HG02763 (cell line): Measurements from ENCODE around the gene CEP97.
"Not testable (repeated sequence)": the region's sequence is repeated elsewhere in the genome, so short reads cannot be mapped to it uniquely, and the experiment has no call there.

Source experiments
- ATAC-seq: cut with Tn5 transposase; IDR thresholded peaks from one replicate; pipeline ENCODE4 v1.9.1; 2021; ENCODE audit warnings: mild to moderate bottlenecking, moderate library complexity; ENCODE audit not compliant: unreplicated experiment

CEP97 gene, protein sequence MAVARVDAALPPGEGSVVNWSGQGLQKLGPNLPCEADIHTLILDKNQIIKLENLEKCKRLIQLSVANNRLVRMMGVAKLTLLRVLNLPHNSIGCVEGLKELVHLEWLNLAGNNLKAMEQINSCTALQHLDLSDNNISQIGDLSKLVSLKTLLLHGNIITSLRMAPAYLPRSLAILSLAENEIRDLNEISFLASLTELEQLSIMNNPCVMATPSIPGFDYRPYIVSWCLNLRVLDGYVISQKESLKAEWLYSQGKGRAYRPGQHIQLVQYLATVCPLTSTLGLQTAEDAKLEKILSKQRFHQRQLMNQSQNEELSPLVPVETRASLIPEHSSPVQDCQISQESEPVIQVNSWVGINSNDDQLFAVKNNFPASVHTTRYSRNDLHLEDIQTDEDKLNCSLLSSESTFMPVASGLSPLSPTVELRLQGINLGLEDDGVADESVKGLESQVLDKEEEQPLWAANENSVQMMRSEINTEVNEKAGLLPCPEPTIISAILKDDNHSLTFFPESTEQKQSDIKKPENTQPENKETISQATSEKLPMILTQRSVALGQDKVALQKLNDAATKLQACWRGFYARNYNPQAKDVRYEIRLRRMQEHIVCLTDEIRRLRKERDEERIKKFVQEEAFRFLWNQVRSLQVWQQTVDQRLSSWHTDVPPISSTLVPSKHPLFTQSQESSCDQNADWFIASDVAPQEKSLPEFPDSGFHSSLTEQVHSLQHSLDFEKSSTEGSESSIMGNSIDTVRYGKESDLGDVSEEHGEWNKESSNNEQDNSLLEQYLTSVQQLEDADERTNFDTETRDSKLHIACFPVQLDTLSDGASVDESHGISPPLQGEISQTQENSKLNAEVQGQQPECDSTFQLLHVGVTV

DNA sequence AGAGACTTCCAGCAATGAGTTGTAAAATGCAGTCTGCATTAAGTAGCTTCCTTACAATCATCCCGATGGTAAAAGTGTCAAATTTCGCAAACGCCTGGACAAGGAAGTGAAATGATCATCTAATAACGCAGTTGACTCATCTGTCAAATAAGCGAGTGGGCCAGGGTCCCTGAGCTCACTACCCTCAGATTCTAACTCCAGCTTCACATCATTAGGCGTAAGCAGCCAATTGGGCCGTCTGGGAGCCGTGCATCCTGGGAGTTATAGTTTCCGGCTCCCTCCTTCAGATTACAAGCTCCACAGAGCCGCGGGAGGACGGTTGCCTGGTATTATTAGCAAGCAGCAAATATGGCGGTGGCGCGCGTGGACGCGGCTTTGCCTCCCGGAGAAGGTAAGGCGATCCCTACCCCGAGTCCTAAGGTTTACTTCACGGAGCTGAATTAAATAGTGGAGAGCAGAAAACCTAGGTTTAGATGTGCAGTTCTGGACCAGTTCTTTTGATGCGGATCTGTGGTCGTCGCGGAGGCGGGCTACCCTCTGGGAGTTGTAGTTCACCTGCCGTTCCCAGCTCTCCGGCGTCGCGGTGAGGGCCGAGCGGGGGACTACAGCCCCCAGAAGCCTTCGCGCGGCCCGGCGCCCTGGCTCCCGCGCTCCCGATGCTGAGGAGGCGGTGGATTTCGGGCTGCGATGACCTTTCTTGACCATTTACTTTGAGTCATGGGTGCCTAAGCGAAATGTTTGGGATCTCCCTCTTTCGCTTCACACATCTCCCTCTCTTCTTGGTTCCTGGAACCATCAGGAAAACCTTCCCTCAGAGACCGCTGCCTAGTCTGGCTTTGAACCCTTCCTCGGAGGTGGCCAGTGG, at the start of gene CEP97:
Gene CEP97, plus strand, starts transcription at position 286 of the 865 bp plus-strand sequence. Its CDS starts 63 bp downstream, at position 349.
- ATAC-seq, result peak; percentile 92

DNA sequence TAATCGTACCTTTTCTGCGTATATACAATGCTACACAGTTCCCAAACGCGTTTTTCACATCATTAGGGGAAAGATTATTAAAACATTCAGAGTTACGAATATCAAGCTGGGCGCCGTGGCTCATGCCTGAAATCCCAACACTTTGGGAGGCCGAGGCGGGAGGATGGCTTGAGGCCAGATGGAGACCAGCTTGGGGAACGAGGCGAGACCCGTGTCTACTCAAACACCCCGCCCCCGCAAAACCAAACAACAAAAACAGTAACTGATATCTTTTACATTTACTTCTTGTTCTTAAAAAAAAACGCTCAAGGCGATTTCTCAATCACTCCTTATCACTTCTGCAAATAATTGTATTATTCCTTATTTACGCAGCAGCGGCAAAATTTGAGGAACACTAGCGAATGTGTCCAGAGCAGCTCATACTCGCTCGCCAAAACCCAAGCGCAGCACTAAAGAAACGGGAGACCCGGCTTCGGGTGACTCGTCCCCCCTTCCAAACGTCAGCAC, 48.7 kb upstream of the CEP97 start:
- no peak for ATAC-seq

DNA sequence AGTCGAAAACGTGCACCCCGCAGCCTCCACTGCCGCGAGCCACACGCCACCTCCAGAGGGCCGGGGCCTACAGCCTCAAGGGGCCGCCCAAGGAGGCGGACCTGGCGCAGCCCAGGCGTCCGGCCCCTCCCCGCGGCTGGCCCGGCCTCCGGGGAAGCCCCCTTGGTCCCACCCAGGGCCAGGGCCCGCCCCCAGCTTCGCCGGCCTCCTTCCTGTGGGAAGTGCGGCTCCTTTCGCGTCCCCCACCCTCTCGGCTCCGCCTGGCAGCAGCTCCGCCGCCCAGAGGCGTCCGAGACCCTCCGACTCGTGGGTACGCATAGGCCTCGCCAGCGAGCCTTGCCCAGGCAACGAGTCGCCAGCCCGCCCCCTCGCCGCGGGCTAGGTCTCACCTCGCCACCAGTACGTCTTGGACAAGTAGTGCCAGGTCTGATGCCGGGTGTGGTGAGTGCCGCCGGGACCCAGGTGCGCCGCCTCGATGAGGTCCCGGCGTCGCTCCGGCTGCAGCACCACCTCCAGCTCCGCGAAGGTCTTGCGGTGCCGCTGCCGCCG, 48.1 kb upstream of the CEP97 start:
- ATAC-seq, result peak; percentile 87

DNA sequence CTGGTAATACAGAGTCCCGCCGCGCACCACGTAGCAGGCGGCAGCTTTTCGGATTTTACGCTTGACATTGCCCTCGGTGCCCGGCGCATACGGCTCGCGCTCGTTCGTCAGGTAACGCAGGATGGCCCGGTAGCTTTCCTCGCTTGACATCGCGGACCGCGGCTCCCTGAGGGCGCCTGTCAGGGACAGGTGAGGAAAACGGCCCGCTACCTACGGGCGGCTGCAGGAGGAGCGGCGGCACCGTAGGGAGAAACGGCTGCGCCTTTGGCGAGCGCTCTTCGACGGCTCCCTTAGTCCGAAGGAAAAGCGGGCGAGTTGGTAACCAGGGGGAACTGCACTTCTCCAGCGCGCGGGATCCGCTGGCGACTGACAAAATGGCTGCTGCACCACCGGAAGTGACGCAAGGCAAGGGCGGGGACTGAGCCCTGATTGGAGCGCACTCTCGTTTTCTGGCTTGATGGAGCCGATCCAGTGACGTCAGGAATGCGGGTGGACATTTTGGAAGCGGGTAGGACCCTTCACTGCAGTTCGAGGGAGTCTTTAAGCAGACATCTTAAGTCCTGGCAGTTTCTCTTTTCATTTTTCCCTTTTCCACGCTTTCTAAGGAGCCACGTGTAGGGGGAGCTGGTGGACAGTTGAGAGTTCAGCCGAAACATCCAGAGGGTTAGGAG, 47.5 kb upstream of the CEP97 start, which contains the start of gene ZBTB11:
Gene ZBTB11, minus strand, starts transcription at position 368 of the 671 bp plus-strand sequence. Its CDS starts 218 bp downstream, at position 150.
- ATAC-seq, result peak; percentile 70

DNA sequence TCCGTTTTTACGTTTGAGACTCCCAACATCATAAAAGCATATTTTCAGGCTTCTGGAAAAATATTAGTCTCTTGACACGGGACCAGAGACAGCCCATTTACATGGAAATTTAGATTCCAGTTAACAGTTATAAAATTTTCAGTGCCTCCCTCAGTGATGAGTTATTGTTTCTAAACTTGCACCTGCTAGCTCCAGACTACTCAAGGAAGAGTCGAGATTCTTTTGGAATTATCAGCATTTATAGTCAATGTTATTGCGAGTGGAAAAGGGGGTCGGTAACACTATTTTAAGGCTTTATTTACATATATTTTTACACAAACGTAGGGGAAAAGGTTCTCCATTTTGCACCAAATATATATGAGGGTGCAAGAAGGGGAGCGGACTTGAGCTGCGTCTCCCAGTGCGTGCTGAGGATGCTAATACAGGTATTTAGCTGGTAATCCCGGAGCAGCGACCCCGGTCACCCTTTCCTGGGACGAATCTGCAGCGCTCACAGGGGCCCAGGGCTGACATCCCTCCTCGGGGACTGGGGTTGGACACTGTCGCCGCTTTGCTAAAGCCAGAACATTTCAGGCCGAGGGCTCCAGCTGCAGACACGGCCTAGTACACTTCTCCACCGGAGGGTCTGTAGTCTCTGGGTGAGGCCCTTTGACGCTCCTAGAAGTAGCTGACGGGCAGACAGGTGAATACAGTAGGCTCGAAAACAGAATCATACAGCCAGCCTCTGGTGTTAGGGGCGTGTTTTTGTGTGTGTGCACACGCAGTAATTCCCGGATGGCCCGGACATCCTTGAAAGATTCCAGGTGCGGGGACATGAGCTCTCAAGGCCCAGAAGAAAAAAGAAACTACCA, 46.8 kb upstream of the CEP97 start:
- no peak for ATAC-seq

DNA sequence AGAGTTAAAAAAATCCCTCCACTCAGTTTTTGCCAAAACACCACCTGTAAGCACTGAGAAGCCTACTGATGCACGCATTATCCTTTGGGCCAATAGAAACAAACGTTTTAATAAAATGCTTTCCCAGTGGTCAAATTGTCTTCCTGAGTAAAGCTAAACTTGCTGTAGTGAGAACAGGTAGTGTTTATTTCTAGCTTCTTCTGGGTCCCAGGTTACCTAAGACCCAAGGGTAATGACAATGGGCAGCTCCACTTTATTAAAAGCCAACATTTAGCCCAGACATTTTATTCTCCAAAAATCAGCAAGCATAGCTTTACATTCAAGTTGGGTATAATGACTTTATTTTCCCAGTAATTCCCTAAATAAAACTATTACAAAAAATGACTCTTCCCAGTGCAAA, 45.6 kb upstream of the CEP97 start:
- not testable (repeated sequence) for ATAC-seq

DNA sequence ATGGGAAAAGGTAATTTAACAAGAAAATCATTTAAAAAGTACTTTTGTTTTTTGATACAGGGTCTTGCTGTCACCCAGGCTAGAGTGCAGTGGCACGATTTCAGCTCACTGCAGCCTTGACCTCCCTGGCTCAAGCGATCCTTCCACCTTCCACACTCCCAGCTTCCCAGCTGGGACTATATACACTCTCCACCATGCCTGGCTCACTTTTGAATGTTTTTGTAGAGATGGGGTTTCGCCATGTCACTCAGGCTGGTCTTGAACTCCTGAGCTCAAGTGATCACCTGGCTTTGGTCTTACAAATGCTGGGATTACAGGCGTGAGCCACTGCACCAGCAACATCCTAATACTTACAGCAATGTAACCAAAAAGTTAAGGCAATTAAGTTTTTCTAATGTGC, 43.9 kb upstream of the CEP97 start:
- no peak for ATAC-seq

DNA sequence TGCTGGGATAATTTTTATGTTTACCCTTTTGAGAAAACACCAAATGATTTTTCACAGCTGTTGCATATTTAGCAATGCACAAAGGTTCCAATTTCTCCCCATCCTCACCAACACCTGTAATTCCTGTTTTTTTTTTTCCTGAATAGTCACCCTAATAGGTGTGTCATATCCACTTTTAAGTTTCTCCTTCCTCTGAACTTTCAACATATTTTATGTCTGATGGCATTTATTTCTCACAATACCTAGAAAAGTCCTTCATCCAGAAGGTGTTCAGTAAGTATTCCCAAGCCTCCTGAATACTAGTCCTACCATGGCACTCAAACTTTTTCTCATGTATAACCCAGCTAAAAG, 39.4 kb upstream of the CEP97 start:
- no peak for ATAC-seq

DNA sequence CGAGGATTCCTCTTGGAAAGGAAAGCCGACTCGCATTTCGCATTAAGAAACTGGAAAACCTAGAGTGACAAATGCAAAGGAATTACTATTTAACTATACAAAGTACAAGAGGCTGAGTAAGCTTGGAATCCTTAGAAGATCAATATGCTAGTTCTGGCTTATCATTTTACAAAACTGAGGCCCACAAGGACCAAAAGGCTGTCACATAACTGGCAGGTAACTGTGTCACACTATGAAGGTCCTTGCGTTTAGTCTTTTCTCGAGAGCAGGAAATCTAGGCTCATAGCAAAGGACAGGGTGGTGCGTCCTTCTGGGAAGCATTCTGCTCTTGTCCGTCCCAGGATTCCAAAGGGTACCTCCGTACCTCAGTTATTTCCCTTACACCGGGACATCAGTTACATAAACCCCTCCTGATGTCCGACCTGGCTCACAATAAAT, 38.5 kb upstream of the CEP97 start:
- ATAC-seq, result peak; percentile 1

DNA sequence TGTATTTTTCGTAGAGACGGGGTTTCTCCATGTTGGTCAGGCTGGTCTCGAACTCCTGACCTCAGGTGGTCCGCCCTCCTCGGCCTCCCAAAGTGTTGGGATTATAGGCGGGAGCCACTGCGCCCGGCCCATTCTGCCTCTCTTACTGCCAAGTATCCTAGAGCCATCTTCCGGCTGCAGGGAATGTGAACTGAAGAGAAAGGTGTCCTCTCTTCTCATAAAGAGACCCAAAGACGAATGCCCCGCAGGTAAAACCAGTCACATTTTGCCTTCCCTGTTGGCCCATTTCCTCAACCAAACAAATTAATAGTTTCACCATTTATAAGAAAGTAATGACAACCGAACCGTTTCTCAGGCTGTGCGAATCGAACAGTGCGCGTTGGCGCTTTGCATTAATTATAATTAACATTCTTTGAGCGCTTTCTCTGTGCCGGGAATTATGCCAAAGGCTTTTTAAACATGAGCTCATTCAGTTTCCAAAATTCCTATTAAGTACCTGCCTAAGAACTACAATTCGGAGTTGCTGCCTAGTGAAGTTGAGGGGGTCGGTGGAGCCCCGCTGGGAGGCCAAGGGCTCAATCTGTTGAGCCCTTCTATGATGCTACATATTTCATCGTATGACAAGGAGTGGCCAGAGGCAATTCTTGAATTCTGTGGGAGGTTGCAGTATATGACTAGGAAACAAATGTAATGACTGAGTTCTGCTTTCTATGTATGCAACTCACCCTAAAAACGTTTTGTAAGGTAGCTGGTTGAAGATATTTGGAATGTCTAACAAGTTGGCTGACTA, 37.1 kb upstream of the CEP97 start:
- ATAC-seq, result no peak

DNA sequence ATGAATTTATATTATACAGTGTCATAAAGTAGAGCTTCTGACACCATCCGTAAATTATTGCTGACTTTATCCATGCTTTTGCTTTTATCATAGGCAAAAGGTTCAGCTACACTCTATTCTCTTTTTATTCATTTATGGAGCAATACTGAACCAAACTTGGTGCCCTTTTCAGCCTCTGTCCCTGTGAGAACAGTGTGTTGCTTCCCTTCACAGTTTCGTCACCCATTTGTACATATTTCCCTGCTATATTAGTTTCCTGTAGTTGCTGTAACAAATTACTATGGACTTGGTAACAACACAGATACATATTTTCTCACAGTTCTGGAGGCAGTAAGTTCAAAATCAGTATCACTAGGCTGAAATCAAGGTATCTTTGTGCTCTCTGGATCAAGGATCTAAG, 35.1 kb upstream of the CEP97 start:
- no peak for ATAC-seq

DNA sequence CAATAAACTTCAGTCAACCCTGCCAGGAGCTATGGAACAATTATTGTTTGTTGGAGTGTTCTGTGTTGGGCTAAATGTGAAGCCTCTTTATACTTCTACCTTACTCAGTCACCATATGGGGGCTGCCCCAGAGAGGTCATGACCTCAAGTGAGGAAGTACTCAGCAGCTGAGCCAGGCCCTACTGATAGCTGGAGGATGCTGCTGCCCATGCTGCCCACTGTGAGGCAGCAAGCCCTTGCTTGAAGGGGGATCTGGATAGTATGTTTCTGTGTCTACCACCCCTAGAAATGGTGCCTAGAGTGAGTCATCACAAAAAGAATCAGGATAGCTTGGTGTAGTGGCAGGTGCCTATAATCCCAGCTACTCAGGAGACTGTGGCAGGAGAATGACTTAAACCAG, 33.4 kb upstream of the CEP97 start:
- ATAC-seq, result no peak

DNA sequence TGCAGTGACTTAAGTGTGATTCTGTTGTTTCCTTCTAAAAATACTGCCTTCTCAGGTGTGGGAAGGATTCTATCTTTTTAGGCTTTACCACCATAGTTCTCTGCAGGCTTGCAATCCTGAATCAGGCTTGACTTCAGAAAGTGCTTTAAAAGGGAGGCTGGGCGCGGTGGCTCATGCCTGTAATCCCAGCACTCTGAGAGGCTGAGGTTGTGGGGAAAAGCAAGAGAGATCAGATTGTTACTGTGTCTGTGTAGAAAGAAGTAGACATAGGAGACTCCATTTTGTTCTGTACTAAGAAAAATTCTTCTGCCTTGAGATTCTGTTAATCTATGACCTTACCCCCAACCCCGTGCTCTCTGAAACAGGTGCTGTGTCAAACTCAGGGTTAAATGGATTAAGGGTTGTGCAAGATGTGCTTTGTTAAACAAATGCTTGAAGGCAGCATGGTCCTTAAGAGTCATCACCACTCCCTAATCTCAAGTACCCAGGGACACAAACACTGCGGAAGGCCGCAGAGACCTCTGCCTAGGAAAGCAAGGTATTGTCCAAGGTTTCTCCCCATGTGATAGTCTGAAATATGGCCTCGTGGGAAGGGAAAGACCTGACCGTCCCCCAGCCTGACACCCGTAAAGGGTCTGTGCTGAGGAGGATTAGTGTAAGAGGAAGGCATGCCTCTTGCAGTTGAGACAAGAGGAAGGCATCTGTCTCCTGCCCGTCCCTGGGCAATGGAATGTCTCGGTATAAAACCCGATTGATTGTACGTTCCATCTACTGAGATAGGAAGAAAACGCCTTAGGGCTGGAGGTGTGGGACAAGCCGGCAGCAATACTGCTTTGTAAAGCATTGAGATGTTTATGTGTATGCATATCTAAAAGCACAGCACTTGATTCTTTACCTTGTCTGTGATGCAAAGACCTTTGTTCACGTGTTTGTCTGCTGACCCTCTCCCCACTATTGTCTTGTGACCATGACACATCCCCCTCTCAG, 32.4 kb upstream of the CEP97 start:
- not testable (repeated sequence) for ATAC-seq

DNA sequence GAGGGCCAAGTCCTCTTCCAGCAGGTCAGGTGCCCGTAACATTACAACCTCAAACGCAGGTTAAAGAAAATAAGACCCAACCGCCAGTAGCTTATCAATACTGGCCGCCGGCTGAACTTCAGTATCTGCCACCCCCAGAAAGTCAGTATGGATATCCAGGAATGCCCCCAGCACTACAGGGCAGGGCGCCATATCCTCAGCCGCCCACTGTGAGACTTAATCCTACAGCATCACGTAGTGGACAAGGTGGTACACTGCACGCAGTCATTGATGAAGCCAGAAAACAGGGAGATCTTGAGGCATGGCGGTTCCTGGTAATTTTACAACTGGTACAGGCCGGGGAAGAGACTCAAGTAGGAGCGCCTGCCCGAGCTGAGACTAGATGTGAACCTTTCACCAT, 30.9 kb upstream of the CEP97 start:
- peak; percentile 92 for ATAC-seq

DNA sequence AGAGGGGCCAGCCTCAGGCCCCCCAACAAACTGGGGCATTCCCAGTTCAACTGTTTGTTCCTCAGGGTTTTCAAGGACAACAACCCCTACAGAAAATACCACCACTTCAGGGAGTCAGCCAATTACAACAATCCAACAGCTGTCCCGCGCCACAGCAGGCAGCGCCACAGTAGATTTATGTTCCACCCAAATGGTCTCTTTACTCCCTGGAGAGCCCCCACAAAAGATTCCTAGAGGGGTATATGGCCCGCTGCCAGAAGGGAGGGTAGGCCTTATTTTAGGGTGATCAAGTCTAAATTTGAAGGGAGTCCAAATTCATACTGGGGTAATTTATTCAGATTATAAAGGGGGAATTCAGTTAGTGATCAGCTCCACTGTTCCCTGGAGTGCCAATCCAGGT, 29.6 kb upstream of the CEP97 start:
- ATAC-seq, result not testable (repeated sequence)

DNA sequence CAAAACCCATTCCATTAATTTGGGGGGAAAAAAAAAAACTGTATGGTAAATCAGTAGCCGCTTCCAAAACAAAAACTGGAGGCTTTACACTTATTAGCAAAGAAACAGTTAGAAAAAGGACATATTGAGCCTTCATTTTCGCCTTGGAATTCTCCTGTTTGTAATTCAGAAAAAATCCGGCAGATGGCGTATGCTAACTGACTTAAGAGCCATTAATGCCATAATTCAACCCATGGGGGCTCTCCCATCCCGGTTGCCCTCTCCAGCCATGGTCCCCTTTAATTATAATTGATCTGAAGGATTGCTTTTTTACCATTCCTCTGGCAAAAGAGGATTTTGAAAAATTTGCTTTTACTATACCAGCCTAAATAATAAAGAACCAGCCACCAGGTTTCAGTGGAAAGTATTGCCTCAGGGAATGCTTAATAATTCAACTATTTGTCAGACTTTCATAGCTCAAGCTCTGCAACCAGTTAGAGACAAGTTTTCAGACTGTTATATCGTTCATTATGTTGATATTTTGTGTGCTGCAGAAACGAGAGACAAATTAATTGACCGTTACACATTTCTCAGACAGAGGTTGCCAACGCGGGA, 28.5 kb upstream of the CEP97 start:
- no peak for ATAC-seq
